Caco-2 (cell line): ENCODE data around the gene GABRG3. TPM values are rescaled to one million over a fixed set of nuclear protein-coding genes. Genes with fewer than 3 reads are reported as not detected.

ENCODE experiments used
- BruUV-seq: library from RNA; stranded (reverse); fragments of 400-500 nt; replicated peaks from 2 replicates; lab custom pipeline; 2021; lab: Mats Ljungman, UMichigan
- CTCF ChIA-PET: fragments of 300-600 bp; sonication (Branson Sonifier 250); formaldehyde crosslinking; loops from one replicate; lab custom pipeline; 2022; ENCODE audit warnings: antibody characterized with exemption; lab: Charles Lee
- POLR2A ChIA-PET: fragments of 300-600 bp; sonication (Branson Sonifier 250); formaldehyde crosslinking; loops from one replicate; lab custom pipeline; 2022; ENCODE audit warnings: antibody characterized with exemption; lab: Charles Lee
- DNase-seq, 2 experiments: peaks; one replicate each; pipeline versions ENCODE4 v3.0.0 to v3.0.0-alpha.2; 2020 to 2022
- H3K27me3 ChIP-seq: replicated peaks from 2 replicates; pipeline ENCODE4 v1.6.0; 2011; ENCODE audit warnings: low read length; ENCODE audit not compliant: control insufficient read depth, insufficient read depth
- H3K36me3 ChIP-seq: 2 replicates; pipeline ENCODE4 v1.5.1; 2011; ENCODE audit warnings: low read length; ENCODE audit not compliant: control insufficient read depth, insufficient read depth
- H3K4me1 ChIP-seq: fragments of 250-450 bp; sonication (Bioruptor Pico); 2 replicates; pipeline ENCODE4 v1.5.1; 2020; ENCODE audit warnings: mild to moderate bottlenecking
- H3K4me3 ChIP-seq: 2 replicates; pipeline ENCODE4 v1.5.1; 2011; ENCODE audit warnings: low read depth, mild to moderate bottlenecking, control low read depth, low read length
- H3K9me3 ChIP-seq: fragments of 250-450 bp; sonication (Bioruptor Pico); 2 replicates; pipeline ENCODE4 v1.5.1; 2020; ENCODE audit warnings: mild to moderate bottlenecking, moderate library complexity
- H3K27ac Mint-ChIP-seq: one replicate; pipeline ENCODE4 v1.8.0; 2022; ENCODE audit warnings: mixed read lengths; ENCODE audit not compliant: unreplicated experiment
- H3K27me3 Mint-ChIP-seq: one replicate; pipeline ENCODE4 v1.8.0; 2022; ENCODE audit warnings: mixed read lengths; ENCODE audit not compliant: insufficient read depth, unreplicated experiment
- H3K36me3 Mint-ChIP-seq: one replicate; pipeline ENCODE4 v1.8.0; 2022; ENCODE audit warnings: mild to moderate bottlenecking, mixed read lengths; ENCODE audit not compliant: insufficient read depth, unreplicated experiment
- H3K4me1 Mint-ChIP-seq: one replicate; pipeline ENCODE4 v1.8.0; 2022; ENCODE audit warnings: low read depth, mixed read lengths; ENCODE audit not compliant: unreplicated experiment
- H3K4me3 Mint-ChIP-seq: one replicate; pipeline ENCODE4 v1.8.0; 2022; ENCODE audit warnings: mild to moderate bottlenecking, moderate library complexity, mixed read lengths; ENCODE audit not compliant: unreplicated experiment
- H3K9me3 Mint-ChIP-seq: one replicate; pipeline ENCODE4 v1.8.0; 2022; ENCODE audit warnings: mixed read lengths; ENCODE audit not compliant: unreplicated experiment
- CTCF ChIP-seq, 2 experiments: fragments of 200-600 bp in 1 of 2; IDR thresholded peaks; 1 replicate in 1 of 2; 2 replicates in 1 of 2; pipeline versions ENCODE4 v1.5.1 to v1.8.0; 2011 to 2022; ENCODE audit warnings: antibody characterized with exemption in 1 of 2, control low read depth in 1 of 2, inconsistent platforms in 1 of 2, low read depth in 1 of 2, low read length in 1 of 2, mild to moderate bottlenecking in 1 of 2, moderate library complexity in 1 of 2; ENCODE audit not compliant: insufficient read depth in 1 of 2, severe bottlenecking in 1 of 2, unreplicated experiment in 1 of 2
- intact Hi-C: fragments of 100-400 bp; cut with micrococcal nuclease; formaldehyde crosslinking; loops from one replicate; pipeline ENCODE4 v1.10.0; 2022; ENCODE audit not compliant: unreplicated experiment
- total RNA-seq: library from RNA; stranded (reverse); gene quantifications from 2 replicates; pipeline ENCODE4 v1.2.3, GENCODE V29; 2022

Gene GABRG3
- total RNA-seq, 1 experiment from 2014 or later = not detected

- intact Hi-C loops = no loop called here
- H3K27me3 ChIP-seq = no peaks in the 10 kb centered on the region
- no peak overlapping the region for H3K27ac Mint-ChIP-seq
- H3K4me1 ChIP-seq = no peaks in the 10 kb centered on the region
- ChIA-PET CTCF (no interaction called here), POLR2A (no interaction called here)
- no peak for DNase-seq
- TF ChIP-seq CTCF (IDR thresholded peaks at IDR 0.05; ENCODE audit: insufficient read depth in 1 of 2, low read depth in 1 of 2, low read length in 1 of 2, severe bottlenecking in 1 of 2, unreplicated experiment in 1 of 2) = no peak
- H3K36me3 ChIP-seq = no peaks in the 10 kb centered on the region
- H3K4me3 Mint-ChIP-seq = no peak overlapping the region
- no TSS peak for BruUV-seq
- peaks cover 3% of the 10 kb centered on the region; the same call in 1 of the 2 replicates for H3K9me3 ChIP-seq
- peaks cover 5% of the 10 kb centered on the region for H3K27me3 Mint-ChIP-seq
- no peaks in the 10 kb centered on the region for H3K36me3 Mint-ChIP-seq
- H3K4me3 ChIP-seq = no peak overlapping the region
- H3K4me1 Mint-ChIP-seq = no peaks in the 10 kb centered on the region
- no peaks in the 10 kb centered on the region for H3K9me3 Mint-ChIP-seq
Observed at GRCh38 chr15:27535445-27536129, 564.6 kb downstream of the GABRG3 start.

GRCh38 chr15:27538325-27538724 lies 567.3 kb downstream of the GABRG3 start:
- H3K36me3 Mint-ChIP-seq = no peaks in the 10 kb centered on the region
- no peak overlapping the region for H3K4me3 Mint-ChIP-seq
- Histone ChIP-seq H3K4me3 (no peak overlapping the region), H3K27me3 (no peaks in the 10 kb centered on the region), H3K4me1 (no peaks in the 10 kb centered on the region), H3K36me3 (no peaks in the 10 kb centered on the region), H3K9me3 (peaks cover 3% of the 10 kb centered on the region; the same call in 1 of the 2 replicates)
- no peak for DNase-seq
- no peaks in the 10 kb centered on the region for H3K9me3 Mint-ChIP-seq
- POLR2A ChIA-PET = no interaction called here
- H3K27ac Mint-ChIP-seq = no peak overlapping the region
- BruUV-seq = no TSS peak
- intact Hi-C loops = no loop called here
- CTCF ChIA-PET = no interaction called here
- no peak for TF ChIP-seq CTCF (IDR thresholded peaks at IDR 0.05; ENCODE audit: insufficient read depth in 1 of 2, low read depth in 1 of 2, low read length in 1 of 2, severe bottlenecking in 1 of 2, unreplicated experiment in 1 of 2)
- H3K27me3 Mint-ChIP-seq = peaks cover 5% of the 10 kb centered on the region
- no peaks in the 10 kb centered on the region for H3K4me1 Mint-ChIP-seq

GRCh38 chr15:27541581-27541980 lies 570.6 kb downstream of the GABRG3 start:
- no peak overlapping the region for H3K4me3 Mint-ChIP-seq
- no peaks in the 10 kb centered on the region for H3K27me3 ChIP-seq
- no peaks in the 10 kb centered on the region for H3K4me1 ChIP-seq
- no peak overlapping the region for H3K27ac Mint-ChIP-seq
- no peaks in the 10 kb centered on the region for H3K36me3 ChIP-seq
- H3K9me3 ChIP-seq = no peaks in the 10 kb centered on the region; the same call in 1 of the 2 replicates
- CTCF ChIA-PET = no interaction called here
- no peak for TF ChIP-seq CTCF (IDR thresholded peaks at IDR 0.05; ENCODE audit: insufficient read depth in 1 of 2, low read depth in 1 of 2, low read length in 1 of 2, severe bottlenecking in 1 of 2, unreplicated experiment in 1 of 2)
- intact Hi-C loops = no loop called here
- no peaks in the 10 kb centered on the region for H3K36me3 Mint-ChIP-seq
- H3K4me1 Mint-ChIP-seq = no peaks in the 10 kb centered on the region
- no TSS peak for BruUV-seq
- H3K9me3 Mint-ChIP-seq = no peaks in the 10 kb centered on the region
- POLR2A ChIA-PET = no interaction called here
- no peak overlapping the region for H3K4me3 ChIP-seq
- peaks cover 5% of the 10 kb centered on the region for H3K27me3 Mint-ChIP-seq
- DNase-seq = no peak
